SK-N-SH (cell line): ENCODE measurements around the gene TMEM132E. TPM values are rescaled to one million over a fixed set of nuclear protein-coding genes. Genes with fewer than 3 reads are reported as not detected.

Source experiments
- CTCF ChIA-PET: fragments of 300-600, 350-600 bp; formaldehyde crosslinking; extraction: SDS; loops from one replicate; lab custom pipeline; 2021; lab: Yijun Ruan, JAX
- POLR2A ChIA-PET: fragments of 350-600 bp; sonication (Branson Sonifier 250); formaldehyde crosslinking; extraction: SDS; loops from one replicate; lab custom pipeline; 2020; ENCODE audit warnings: antibody characterized with exemption, inconsistent platforms; lab: Yijun Ruan, JAX
- DNase-seq: peaks from one replicate; pipeline ENCODE4 v3.0.0; 2012
- H2AFZ ChIP-seq: fragments of 200-600 bp; sonication (generic); 2 replicates; pipeline ENCODE4 v1.8.1; 2016; ENCODE audit warnings: antibody characterized with exemption, mild to moderate bottlenecking, low read depth
- H3F3A ChIP-seq: fragments of 200-600 bp; sonication (generic); replicated peaks from 2 replicates; pipeline ENCODE3; 2016; ENCODE audit warnings: antibody characterized with exemption, mild to moderate bottlenecking; ENCODE audit not compliant: insufficient read depth
- H3K27ac ChIP-seq, 2 experiments: fragments of 200-500 bp in 1 of 2; fragments of 200-600 bp in 1 of 2; sonication (Bioruptor generic) in 1 of 2; sonication (generic), shearing (Covaris generic) in 1 of 2; 2 replicates each; pipeline versions ENCODE4 v1.5.1 to v1.6.1; 2014 to 2016; ENCODE audit warnings: low read depth in 2 of 2, inconsistent platforms in 1 of 2, low read length in 1 of 2, mild to moderate bottlenecking in 1 of 2, mixed read lengths in 1 of 2
- H3K27me3 ChIP-seq: fragments of 200-600 bp; sonication (generic), shearing (Covaris generic); 2 replicates; pipeline ENCODE4 v1.6.1; 2016; ENCODE audit warnings: mixed run types; ENCODE audit not compliant: insufficient read depth
- H3K36me3 ChIP-seq, 2 experiments: fragments of 200-500 bp in 1 of 2; fragments of 200-600 bp in 1 of 2; sonication (Bioruptor generic) in 1 of 2; sonication (generic) in 1 of 2; replicated peaks in 1 of 2; 2 replicates each; pipeline versions ENCODE3 to v1.5.1; 2014 to 2016; ENCODE audit warnings: low read length in 1 of 2, mild to moderate bottlenecking in 1 of 2; ENCODE audit not compliant: insufficient read depth in 2 of 2, control insufficient read depth in 1 of 2
- H3K4me1 ChIP-seq, 2 experiments: fragments of 200-500 bp in 1 of 2; fragments of 200-600 bp in 1 of 2; sonication (Bioruptor generic) in 1 of 2; sonication (generic), shearing (Covaris generic) in 1 of 2; 2 replicates each; pipeline versions ENCODE4 v1.5.1 to v1.6.1; 2014 to 2016; ENCODE audit warnings: low read depth in 1 of 2, low read length in 1 of 2, mixed run types in 1 of 2; ENCODE audit not compliant: insufficient read depth in 2 of 2, control insufficient read depth in 1 of 2
- H3K4me2 ChIP-seq: fragments of 200-600 bp; sonication (generic), shearing (Covaris generic); 2 replicates; pipeline ENCODE4 v1.6.1; 2017; ENCODE audit warnings: mixed run types
- H3K4me3 ChIP-seq, 2 experiments: fragments of 200-500 bp in 1 of 2; fragments of 200-600 bp in 1 of 2; sonication (Bioruptor generic) in 1 of 2; sonication (generic), shearing (Covaris generic) in 1 of 2; 2 replicates each; pipeline versions ENCODE4 v1.5.1 to v1.8.1; 2014 to 2016; ENCODE audit warnings: low read depth in 2 of 2, inconsistent platforms in 1 of 2, low read length in 1 of 2, mild to moderate bottlenecking in 1 of 2, mixed read lengths in 1 of 2, moderate library complexity in 1 of 2
- H3K79me2 ChIP-seq: fragments of 200-600 bp; sonication (generic); 2 replicates; pipeline ENCODE4 v1.8.1; 2017; ENCODE audit warnings: mild to moderate bottlenecking; ENCODE audit not compliant: insufficient read depth
- H3K9ac ChIP-seq: fragments of 200-600 bp; sonication (generic); 2 replicates; pipeline ENCODE4 v1.6.1; 2017; ENCODE audit warnings: mixed run types
- H3K9me2 ChIP-seq: fragments of 200-600 bp; sonication (generic); 2 replicates; pipeline ENCODE4 v1.6.1; 2017; ENCODE audit warnings: mixed run types
- H3K9me3 ChIP-seq: fragments of 200-600 bp; sonication (generic); 2 replicates; pipeline ENCODE4 v1.6.1; 2017; ENCODE audit warnings: mixed run types, mild to moderate bottlenecking, moderate library complexity
- H4K20me1 ChIP-seq: fragments of 200-600 bp; sonication (generic); 2 replicates; pipeline ENCODE4 v1.6.1; 2017; ENCODE audit warnings: mild to moderate bottlenecking, mixed run types; ENCODE audit not compliant: insufficient read depth
- CTCF ChIP-seq: fragments of 200-600 bp; sonication (generic); IDR thresholded peaks from 2 replicates; pipeline ENCODE4 v1.6.1; 2017; ENCODE audit warnings: antibody characterized with exemption, mild to moderate bottlenecking, moderate library complexity
- ELF1 ChIP-seq: IDR thresholded peaks from 2 replicates; pipeline ENCODE4 v1.4.0; 2012
- EP300 ChIP-seq, 2 experiments: IDR thresholded peaks; 2 replicates each; pipeline versions ENCODE4 v1.4.0 to v1.6.1; 2012; ENCODE audit warnings: borderline replicate concordance in 1 of 2, low read depth in 1 of 2, low read length in 1 of 2
- FOSL2 ChIP-seq: IDR thresholded peaks from 2 replicates; pipeline ENCODE4 v1.4.0; 2012; ENCODE audit warnings: low read depth, mild to moderate bottlenecking, moderate library complexity, borderline replicate concordance
- GABPA ChIP-seq: IDR thresholded peaks from 2 replicates; pipeline ENCODE4 v1.4.0; 2012; ENCODE audit warnings: low read depth, mild to moderate bottlenecking
- POLR2AphosphoS5 ChIP-seq: IDR thresholded peaks from 2 replicates; pipeline ENCODE4 v1.6.1; 2012; ENCODE audit warnings: low read depth, low read length
- RAD21 ChIP-seq: IDR thresholded peaks from 2 replicates; pipeline ENCODE4 v1.6.1; 2012; ENCODE audit warnings: mild to moderate bottlenecking, low read length
- REST ChIP-seq: IDR thresholded peaks from 2 replicates; pipeline ENCODE4 v1.6.1; 2012; ENCODE audit warnings: mild to moderate bottlenecking, low read depth, low read length, moderate library complexity
- TCF12 ChIP-seq: IDR thresholded peaks from 2 replicates; pipeline ENCODE4 v1.4.0; 2012
- USF1 ChIP-seq: IDR thresholded peaks from 2 replicates; pipeline ENCODE4 v1.4.0; 2012; ENCODE audit warnings: low read depth, borderline replicate concordance
- USF2 ChIP-seq: fragments of 150-350 bp; IDR thresholded peaks from 2 replicates; pipeline ENCODE4 v1.6.1; 2017; ENCODE audit warnings: antibody characterized with exemption, low read length, low read depth, borderline replicate concordance
- ZBTB33 ChIP-seq: IDR thresholded peaks from 2 replicates; pipeline ENCODE4 v1.4.0; 2012; ENCODE audit warnings: low read depth, borderline replicate concordance
- WGBS: methylation state at CpG from one replicate; pipeline ENCODE4 v1.1.6; 2017; ENCODE audit warnings: low lambda C conversion rate; 5-methylcytosine and 5-hydroxymethylcytosine counted together
- polyA plus RNA-seq, 3 experiments: library from polyadenylated mRNA; depleted of rRNA; stranded (reverse); fragments of >200 nt; gene quantifications; 2 replicates each; pipeline ENCODE4 v1.2.3, GENCODE V29; 2012

TMEM132E gene
- polyA plus RNA-seq, 1 of the 3 experiments (the other 2 are of a cell fraction), result not detected

GRCh38 chr17:34614698-34615097 is 35.3 kb downstream of the TMEM132E start (continued):
- TF ChIP-seq REST (no peak), USF2 (no peak), EP300 (IDR thresholded peaks at IDR 0.05; ENCODE audit: borderline replicate concordance in 1 of 2, low read depth in 1 of 2, low read length in 1 of 2) (no peak), GABPA (no peak), CTCF (no peak)

- ChIA-PET CTCF (interaction anchor here (1.0 to 2.6 kb wide), 4 partner anchors 22 to 505 kb away, joined by 3 to 14 read pairs (median 4); no protein-coding TSS in a partner anchor), POLR2A (no interaction called here)
- WGBS, result 35% methylated on average over 3 of the region's 3 CpGs
- Histone ChIP-seq H2AFZ (no peak overlapping the region), H3K36me3 (no peaks in the 10 kb centered on the region), H3K27me3 (no peaks in the 10 kb centered on the region), H3K27ac (no peak overlapping the region), H3K4me3 (no peak overlapping the region), H3K79me2 (no peaks in the 10 kb centered on the region), H3K4me2 (no peak overlapping the region), H3K4me1 (peaks cover 0 to 56% of the 10 kb centered on the region in 2 experiments; a peak in 2 of 4 replicates), H3K9ac (no peak overlapping the region), H3F3A (no peaks in the 10 kb centered on the region), H3K9me2 (no peaks in the 10 kb centered on the region), H3K9me3 (no peaks in the 10 kb centered on the region), H4K20me1 (no peaks in the 10 kb centered on the region)
- TF ChIP-seq POLR2AphosphoS5 (no peak), ZBTB33 (no peak), FOSL2 (no peak), ELF1 (no peak), RAD21 (no peak), EP300 (IDR thresholded peaks at IDR 0.05; ENCODE audit: borderline replicate concordance in 1 of 2, low read depth in 1 of 2, low read length in 1 of 2) (no peak), TCF12 (no peak), USF1 (no peak)
- DNase-seq, result no peak
Observed at GRCh38 chr17:34615326-34615725, 35.9 kb downstream of the TMEM132E start.
